Germinal center (tissue), 1 donor: ENCODE results near the gene C6orf136.

Source experiments
- DNase-seq: peaks from one replicate; pipeline ENCODE4 v3.0.0; 2012; ENCODE audit warnings: mixed read lengths, low spot score

C6orf136 gene

GRCh38 chr6:30686908-30687658 lies 40.1 kb downstream of the C6orf136 start:
- peak; percentile 79 for DNase-seq

DNA sequence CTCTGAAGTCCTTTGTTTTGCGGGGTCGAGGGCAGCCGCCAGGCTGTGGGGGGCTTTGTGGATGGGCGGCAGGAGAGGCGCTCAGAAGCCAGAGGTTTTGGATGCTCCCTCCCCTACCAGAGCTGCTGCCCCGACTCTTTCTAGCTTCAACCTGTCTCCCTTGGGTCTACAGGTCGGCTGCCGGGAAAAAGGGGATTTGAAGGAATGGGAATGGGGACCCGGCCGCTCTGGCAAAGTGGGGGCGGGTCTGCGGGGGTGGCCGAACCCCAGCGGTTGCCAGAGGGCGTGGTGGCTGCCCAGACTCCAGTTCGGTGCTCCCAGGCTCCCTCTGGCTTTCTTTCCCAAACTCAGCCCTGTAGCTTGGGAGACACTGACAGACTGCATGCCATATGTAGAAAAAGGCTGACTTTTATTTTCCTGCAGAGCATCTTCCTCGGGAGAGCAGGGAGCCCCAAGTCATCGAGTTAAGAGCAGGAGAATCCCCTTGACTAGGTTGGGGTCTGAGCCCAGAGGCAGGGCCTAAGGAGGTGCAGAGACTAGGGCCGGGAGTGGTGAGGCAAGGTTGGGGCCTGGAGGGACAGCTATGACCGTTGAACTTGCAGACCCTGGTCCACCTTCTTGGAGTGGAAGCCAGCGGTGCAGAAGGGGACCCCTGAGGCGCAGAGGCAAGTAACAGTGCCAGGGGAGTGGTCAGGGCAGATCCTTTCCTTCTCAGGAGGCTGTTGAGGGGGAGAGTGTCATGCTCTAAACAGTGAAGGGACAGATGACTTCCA lies 40.9 kb downstream of the C6orf136 start:
- no peak for DNase-seq

GRCh38 chr6:30688569-30688968 lies 41.6 kb downstream of the C6orf136 start:
- peak; percentile 52 for DNase-seq

GRCh38 chr6:30689022-30689865 lies 42.3 kb downstream of the C6orf136 start:
- no peak for DNase-seq

DNA sequence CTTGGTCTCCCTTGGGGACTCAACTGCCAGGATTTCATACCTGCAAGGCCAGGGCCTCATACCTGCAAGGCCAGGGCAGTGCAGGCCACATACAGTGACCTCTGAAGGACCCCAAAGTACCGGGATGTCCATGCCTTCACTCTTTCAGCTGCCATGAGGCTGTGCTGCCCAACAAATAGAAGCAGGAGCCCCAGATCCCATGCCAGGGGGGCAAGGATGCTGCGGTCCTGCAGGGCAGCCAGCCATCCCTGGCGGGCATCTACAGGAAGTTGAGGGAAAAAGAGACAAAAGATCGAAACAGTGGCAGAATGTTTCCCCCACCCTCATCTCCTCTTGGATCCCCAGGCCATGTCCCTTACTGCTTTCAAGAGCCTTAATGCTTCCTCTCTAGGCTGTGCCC lies 43.1 kb downstream of the C6orf136 start:
- DNase-seq = no peak

- peak; percentile 81 for DNase-seq
Measured at GRCh38 chr6:30690403-30691207, 43.7 kb downstream of the C6orf136 start, which contains the start of gene NRM. Gene NRM, minus strand, starts transcription at chr6:30690984. Its CDS starts 10 bp downstream, at chr6:30690974.

DNA sequence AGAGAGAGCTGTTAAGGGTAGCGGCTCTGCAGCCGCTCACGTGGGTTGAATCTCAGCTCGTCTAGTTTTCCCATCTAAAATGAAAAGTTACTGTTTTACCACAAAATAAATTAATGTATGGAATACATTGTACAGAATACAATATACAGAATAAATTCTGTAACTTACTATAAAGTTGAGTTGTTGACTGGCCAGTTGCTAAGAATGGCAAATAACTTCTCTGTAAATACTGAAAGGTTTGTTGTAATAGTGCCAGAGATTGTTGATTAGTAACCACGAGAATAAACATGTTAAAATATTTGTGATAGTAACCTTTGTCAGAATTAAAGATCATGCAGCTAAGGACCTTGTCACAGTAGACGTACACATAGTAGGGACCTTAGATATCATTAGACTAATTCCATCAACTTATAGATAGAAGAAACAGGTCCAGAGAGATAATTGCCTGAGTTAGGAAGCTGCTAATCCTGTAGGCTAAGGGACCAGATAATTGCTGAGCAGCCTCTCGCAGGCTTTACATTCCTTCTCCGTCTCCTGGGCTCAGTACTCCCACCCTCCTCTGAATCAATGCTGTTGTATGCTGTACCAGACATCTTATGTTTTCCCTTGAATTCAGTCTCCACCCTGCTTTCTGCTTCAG lies 44.4 kb downstream of the C6orf136 start:
- no peak for DNase-seq

DNA sequence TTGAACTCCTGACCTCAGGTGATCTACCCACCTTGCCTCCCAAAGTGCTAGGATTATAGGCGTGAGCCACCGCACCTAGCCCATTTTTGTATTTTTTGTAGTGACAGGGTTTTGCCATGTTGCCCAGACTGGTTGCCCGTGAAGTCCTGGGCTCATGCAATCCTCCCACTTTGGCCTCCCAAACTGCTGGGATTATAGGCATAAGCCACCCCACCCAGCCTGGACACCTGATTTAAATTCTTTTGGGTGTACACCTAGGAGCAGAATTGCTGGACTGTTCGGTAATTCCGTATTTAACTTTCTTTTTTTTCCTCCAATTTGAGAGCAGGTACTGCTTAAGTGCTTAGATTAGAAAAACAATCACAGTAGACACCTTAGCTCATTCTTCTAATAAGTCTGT lies 49.5 kb downstream of the C6orf136 start:
- DNase-seq = no peak

- no peak for DNase-seq
Measured at GRCh38 chr6:30700340-30700739, 53.4 kb downstream of the C6orf136 start.
